HUES48 (cell line): Measurements from ENCODE around the gene NOB1.
"Not testable (repeated sequence)": the region's sequence is repeated elsewhere in the genome, so short reads cannot be mapped to it uniquely, and the experiment has no call there.

Experiments
- H3K27ac ChIP-seq: one replicate; pipeline ENCODE4 v1.7.0; 2013; ENCODE audit warnings: low read depth, low read length, inconsistent platforms
- H3K27me3 ChIP-seq: 2 replicates; pipeline ENCODE4 v1.6.1; 2013; ENCODE audit warnings: mild to moderate bottlenecking, low read length; ENCODE audit not compliant: control insufficient read depth, insufficient read depth
- H3K36me3 ChIP-seq: 2 replicates; pipeline ENCODE4 v1.6.1; 2013; ENCODE audit warnings: low read length; ENCODE audit not compliant: control insufficient read depth, insufficient read depth
- H3K4me1 ChIP-seq: 2 replicates; pipeline ENCODE4 v1.6.1; 2013; ENCODE audit warnings: mild to moderate bottlenecking, low read length; ENCODE audit not compliant: control insufficient read depth, insufficient read depth
- H3K4me3 ChIP-seq: 2 replicates; pipeline ENCODE4 v1.5.1; 2013; ENCODE audit warnings: mild to moderate bottlenecking, low read depth, low read length
- H3K9ac ChIP-seq: 2 replicates; pipeline ENCODE4 v1.6.1; 2013; ENCODE audit warnings: mild to moderate bottlenecking, low read depth, low read length, moderate library complexity
- H3K9me3 ChIP-seq: 2 replicates; pipeline ENCODE4 v1.6.1; 2013; ENCODE audit warnings: low read length; ENCODE audit not compliant: control insufficient read depth, insufficient read depth

NOB1 gene

GRCh38 chr16:69741519-69741918 is 13.2 kb downstream of the NOB1 start:
- H3K27ac ChIP-seq, result no peak overlapping the region
- H3K9ac ChIP-seq, result no peak overlapping the region
- peaks cover 72% of the 10 kb centered on the region for H3K36me3 ChIP-seq
- no peak overlapping the region for H3K4me3 ChIP-seq
- no peaks in the 10 kb centered on the region for H3K9me3 ChIP-seq
- H3K27me3 ChIP-seq, result no peaks in the 10 kb centered on the region
- H3K4me1 ChIP-seq, result no peaks in the 10 kb centered on the region

GRCh38 chr16:69732101-69732500 is 22.6 kb downstream of the NOB1 start:
- H3K27ac ChIP-seq, result no peak overlapping the region
- H3K4me1 ChIP-seq, result 0 out of 2 replicates have a peak, but pooled peaks cover under 1% of the 10 kb centered on the region
- no peak overlapping the region for H3K9ac ChIP-seq
- H3K36me3 ChIP-seq, result no peaks in the 10 kb centered on the region
- no peaks in the 10 kb centered on the region for H3K27me3 ChIP-seq
- no peaks in the 10 kb centered on the region for H3K9me3 ChIP-seq
- H3K4me3 ChIP-seq, result no peak overlapping the region

- H3K4me1 ChIP-seq, result not testable (repeated sequence)
These were observed 23.4 kb downstream of the NOB1 start for GRCh38 chr16:69731280-69731679.

GRCh38 chr16:69729030-69729429 is 25.7 kb downstream of the NOB1 start:
- not testable (repeated sequence) for H3K27ac ChIP-seq

More at GRCh38 chr16:69731280-69731679, 23.4 kb downstream of the NOB1 start:
- not testable (repeated sequence) for H3K36me3 ChIP-seq, H3K9me3 ChIP-seq, H3K4me3 ChIP-seq, H3K27ac ChIP-seq, H3K9ac ChIP-seq, H3K27me3 ChIP-seq

GRCh38 chr16:69727916-69728270 is 26.8 kb downstream of the NOB1 start:
- no peak overlapping the region for H3K4me3 ChIP-seq
- no peaks in the 10 kb centered on the region for H3K27me3 ChIP-seq
- H3K36me3 ChIP-seq, result no peaks in the 10 kb centered on the region
- no peaks in the 10 kb centered on the region for H3K9me3 ChIP-seq
- no peak overlapping the region for H3K27ac ChIP-seq
- no peak overlapping the region for H3K9ac ChIP-seq
- peaks cover 18% of the 10 kb centered on the region for H3K4me1 ChIP-seq

More at GRCh38 chr16:69729030-69729429, 25.7 kb downstream of the NOB1 start:
- H3K4me3 ChIP-seq, H3K9ac ChIP-seq, H3K36me3 ChIP-seq, H3K27me3 ChIP-seq, H3K9me3 ChIP-seq: not testable (repeated sequence)
- peaks cover 18% of the 10 kb centered on the region for H3K4me1 ChIP-seq

GRCh38 chr16:69726313-69727060 is 28.2 kb downstream of the NOB1 start, which contains the start of gene NQO1:
TSS of gene NQO1 (minus strand) at chr16:69726560. CDS start at chr16:69726439, 121 bp downstream.
- H3K9me3 ChIP-seq, result no peaks in the 10 kb centered on the region
- H3K4me3 ChIP-seq, result peak within 1 kb of the TSS; percentile 70
- peaks cover 18% of the 10 kb centered on the region for H3K4me1 ChIP-seq
- H3K27ac ChIP-seq, result peak within 1 kb of the TSS; percentile 97
- no peaks in the 10 kb centered on the region for H3K36me3 ChIP-seq
- no peaks in the 10 kb centered on the region for H3K27me3 ChIP-seq
- H3K9ac ChIP-seq, result peak within 1 kb of the TSS; percentile 85

GRCh38 chr16:69725480-69726312 is 29.0 kb downstream of the NOB1 start:
- no peaks in the 10 kb centered on the region for H3K9me3 ChIP-seq
- H3K4me1 ChIP-seq, result peaks cover 18% of the 10 kb centered on the region
- H3K36me3 ChIP-seq, result no peaks in the 10 kb centered on the region
- peak overlapping the region; percentile 70 for H3K4me3 ChIP-seq
- peak overlapping the region; percentile 97 for H3K27ac ChIP-seq
- H3K27me3 ChIP-seq, result no peaks in the 10 kb centered on the region
- peak overlapping the region; percentile 85 for H3K9ac ChIP-seq

GRCh38 chr16:69724981-69725479 is 29.7 kb downstream of the NOB1 start:
- peaks cover 18% of the 10 kb centered on the region for H3K4me1 ChIP-seq
- H3K4me3 ChIP-seq, result peak overlapping the region; percentile 70; the same call in 1 of the 2 replicates
- H3K36me3 ChIP-seq, result no peaks in the 10 kb centered on the region
- H3K27me3 ChIP-seq, result no peaks in the 10 kb centered on the region
- H3K9me3 ChIP-seq, result no peaks in the 10 kb centered on the region
- peak overlapping the region; percentile 21 for H3K27ac ChIP-seq
- peak overlapping the region; percentile 11; the same call in 1 of the 2 replicates for H3K9ac ChIP-seq

- no peak overlapping the region for H3K27ac ChIP-seq
These were observed 30.3 kb downstream of the NOB1 start for GRCh38 chr16:69724414-69724873.

GRCh38 chr16:69721441-69721957 is 33.2 kb downstream of the NOB1 start:
- Histone ChIP-seq H3K4me1 (peaks cover 14% of the 10 kb centered on the region), H3K4me3 (no peak overlapping the region), H3K27me3 (no peaks in the 10 kb centered on the region), H3K9me3 (no peaks in the 10 kb centered on the region), H3K9ac (no peak overlapping the region), H3K27ac (no peak overlapping the region), H3K36me3 (peaks cover 16% of the 10 kb centered on the region)

More at GRCh38 chr16:69724414-69724873, 30.3 kb downstream of the NOB1 start:
- Histone ChIP-seq H3K9me3 (no peaks in the 10 kb centered on the region), H3K36me3 (no peaks in the 10 kb centered on the region), H3K4me1 (peaks cover 18% of the 10 kb centered on the region), H3K27me3 (no peaks in the 10 kb centered on the region), H3K9ac (no peak overlapping the region), H3K4me3 (no peak overlapping the region)
